ENCODE data around the gene IDI2.

DNA sequence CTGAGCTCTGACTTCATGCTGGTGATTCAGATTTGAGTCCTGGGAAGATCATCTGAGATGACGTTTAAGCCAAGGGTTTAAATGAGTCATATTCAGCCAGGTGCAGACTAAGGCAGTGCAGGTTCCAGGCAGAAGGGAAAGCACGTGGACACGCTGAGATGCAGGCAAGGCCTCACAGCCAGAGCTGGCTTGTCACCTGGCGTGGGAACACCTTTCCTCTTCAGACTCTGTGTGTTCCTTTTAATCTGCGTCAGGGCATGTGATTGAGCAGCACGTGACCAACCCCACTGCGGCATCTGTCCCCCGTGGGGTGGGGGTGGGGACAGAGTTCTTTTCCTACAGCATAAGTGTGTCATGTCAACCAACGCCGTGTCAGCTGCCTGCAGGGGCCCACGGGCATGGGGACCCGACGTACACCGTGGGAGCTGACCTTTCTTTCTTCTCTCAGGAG lies 10.7 kb upstream of the IDI2 start:
- TF ChIP-seq, protein P1, sequence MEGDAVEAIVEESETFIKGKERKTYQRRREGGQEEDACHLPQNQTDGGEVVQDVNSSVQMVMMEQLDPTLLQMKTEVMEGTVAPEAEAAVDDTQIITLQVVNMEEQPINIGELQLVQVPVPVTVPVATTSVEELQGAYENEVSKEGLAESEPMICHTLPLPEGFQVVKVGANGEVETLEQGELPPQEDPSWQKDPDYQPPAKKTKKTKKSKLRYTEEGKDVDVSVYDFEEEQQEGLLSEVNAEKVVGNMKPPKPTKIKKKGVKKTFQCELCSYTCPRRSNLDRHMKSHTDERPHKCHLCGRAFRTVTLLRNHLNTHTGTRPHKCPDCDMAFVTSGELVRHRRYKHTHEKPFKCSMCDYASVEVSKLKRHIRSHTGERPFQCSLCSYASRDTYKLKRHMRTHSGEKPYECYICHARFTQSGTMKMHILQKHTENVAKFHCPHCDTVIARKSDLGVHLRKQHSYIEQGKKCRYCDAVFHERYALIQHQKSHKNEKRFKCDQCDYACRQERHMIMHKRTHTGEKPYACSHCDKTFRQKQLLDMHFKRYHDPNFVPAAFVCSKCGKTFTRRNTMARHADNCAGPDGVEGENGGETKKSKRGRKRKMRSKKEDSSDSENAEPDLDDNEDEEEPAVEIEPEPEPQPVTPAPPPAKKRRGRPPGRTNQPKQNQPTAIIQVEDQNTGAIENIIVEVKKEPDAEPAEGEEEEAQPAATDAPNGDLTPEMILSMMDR (IDR thresholded peaks at IDR 0.05; ENCODE audit: insufficient read depth, low read length), result no peak
- no peak for TF ChIP-seq GABPA (IDR thresholded peaks at IDR 0.05; ENCODE audit: low read depth)
